ENCODE results near the gene KXD1.

Gene KXD1

GRCh38 chr19:18608805-18609716 lies 51.4 kb downstream of the KXD1 start:
- no peak for TF ChIP-seq CTCF (IDR thresholded peaks at IDR 0.05)

DNA sequence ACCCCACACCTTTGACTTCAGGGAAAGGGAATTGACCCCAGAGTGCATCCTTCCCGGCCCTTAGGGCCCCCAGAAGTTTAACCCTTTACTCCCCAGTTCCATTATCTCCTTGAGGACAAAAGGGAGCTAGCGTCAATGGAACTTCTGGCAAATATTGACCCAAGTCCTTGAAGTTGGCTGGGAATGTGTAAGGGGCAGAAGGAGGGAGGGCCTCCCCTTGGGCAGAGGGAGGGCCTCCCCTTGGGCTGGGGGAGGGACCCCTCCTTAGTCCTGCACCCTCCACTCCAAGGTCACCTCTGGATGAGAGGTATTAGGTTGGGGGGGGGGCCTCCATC lies 52.0 kb downstream of the KXD1 start:
- TF ChIP-seq CTCF (IDR thresholded peaks at IDR 0.05), result no peak

DNA sequence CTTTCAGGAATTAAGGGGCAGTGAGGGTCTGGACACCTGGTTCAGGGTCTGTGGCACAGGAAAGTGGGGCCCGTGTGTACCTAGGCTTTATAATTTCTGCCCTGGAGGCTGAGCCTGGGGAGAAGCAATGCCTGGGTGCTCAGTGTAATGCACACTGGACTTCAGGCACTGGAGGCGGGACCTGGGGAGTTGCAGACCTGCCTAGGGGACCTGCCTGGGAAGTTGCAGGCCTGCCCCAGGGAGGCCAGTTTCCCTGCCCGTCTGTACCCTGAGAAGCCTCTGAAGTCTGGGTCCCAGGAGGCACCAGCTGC lies 52.5 kb downstream of the KXD1 start:
- TF ChIP-seq CTCF (IDR thresholded peaks at IDR 0.05), result no peak

DNA sequence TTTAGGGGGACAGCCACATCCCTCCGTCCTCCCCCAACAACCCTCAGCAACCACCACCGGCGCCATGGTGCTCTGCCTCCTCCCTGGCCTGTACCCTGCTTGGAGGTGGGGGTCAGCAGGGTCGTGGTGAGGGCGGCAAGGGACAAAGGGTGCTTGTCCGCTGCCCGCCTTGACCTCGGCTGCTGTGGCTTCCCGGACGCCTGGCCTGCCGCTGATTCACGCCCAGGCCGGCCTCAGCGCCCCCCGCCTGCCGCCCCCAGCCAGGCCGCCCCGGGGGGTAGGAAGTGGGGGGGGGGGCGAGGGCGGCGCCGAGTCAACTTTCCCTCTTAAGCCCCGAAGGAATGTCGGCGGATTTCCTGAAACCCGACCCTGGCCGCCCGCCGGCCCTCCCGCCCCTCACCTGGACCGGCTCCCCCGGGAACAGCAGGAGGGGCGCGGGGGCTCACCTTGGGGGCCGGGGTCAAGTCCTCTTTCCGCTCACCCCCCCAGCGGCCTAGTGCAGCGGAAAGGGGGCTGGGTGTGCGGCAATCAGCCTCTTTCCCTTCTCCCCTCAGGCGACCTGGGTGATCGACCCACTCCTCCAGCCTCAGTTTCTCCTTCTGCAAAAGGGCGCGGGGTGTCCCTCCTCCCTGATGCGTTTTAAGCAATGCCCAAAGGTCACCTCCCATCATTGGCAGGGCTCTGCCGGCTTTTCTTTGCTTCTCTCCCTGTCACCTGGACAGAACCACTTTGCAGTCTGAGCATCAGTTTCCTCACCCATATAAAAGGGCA lies 53.1 kb downstream of the KXD1 start:
- no peak for TF ChIP-seq CTCF (IDR thresholded peaks at IDR 0.05)

DNA sequence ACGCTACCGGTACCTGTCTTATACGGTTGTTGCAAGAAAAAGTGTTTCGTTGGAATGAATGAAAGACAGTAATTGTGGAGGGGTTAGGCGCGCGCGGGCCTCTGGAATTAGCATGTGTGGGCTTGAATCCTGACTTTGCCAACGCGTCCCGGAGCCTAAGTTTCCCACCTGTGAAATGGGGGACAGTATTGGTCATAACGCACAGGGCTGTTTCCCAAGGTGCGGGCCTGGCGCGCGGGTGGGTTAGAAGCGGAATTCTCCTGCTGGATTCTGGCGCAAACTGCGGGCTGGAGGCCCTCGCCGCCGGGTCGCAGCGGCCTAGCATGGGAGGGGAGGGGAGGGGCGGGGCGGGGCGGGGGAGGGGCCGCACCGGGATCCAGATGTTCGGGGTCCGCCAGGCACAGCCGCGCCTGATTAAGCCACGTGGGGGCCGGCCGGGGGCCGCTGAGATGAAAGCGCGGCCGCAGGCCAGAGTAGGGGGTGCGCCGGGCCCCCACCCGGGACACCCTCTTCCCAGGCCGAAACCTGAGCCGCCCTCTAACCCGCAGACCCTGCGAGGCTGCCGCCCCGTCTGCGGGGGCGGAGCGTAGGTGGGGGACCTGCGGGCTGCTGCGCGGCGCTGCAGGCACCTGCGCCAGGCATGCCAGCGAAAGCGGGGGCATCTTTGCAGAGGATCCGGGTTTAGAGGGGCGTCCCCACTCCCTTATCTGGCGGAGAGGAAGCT lies 53.8 kb downstream of the KXD1 start:
- TF ChIP-seq CTCF (IDR thresholded peaks at IDR 0.05), result no peak

DNA sequence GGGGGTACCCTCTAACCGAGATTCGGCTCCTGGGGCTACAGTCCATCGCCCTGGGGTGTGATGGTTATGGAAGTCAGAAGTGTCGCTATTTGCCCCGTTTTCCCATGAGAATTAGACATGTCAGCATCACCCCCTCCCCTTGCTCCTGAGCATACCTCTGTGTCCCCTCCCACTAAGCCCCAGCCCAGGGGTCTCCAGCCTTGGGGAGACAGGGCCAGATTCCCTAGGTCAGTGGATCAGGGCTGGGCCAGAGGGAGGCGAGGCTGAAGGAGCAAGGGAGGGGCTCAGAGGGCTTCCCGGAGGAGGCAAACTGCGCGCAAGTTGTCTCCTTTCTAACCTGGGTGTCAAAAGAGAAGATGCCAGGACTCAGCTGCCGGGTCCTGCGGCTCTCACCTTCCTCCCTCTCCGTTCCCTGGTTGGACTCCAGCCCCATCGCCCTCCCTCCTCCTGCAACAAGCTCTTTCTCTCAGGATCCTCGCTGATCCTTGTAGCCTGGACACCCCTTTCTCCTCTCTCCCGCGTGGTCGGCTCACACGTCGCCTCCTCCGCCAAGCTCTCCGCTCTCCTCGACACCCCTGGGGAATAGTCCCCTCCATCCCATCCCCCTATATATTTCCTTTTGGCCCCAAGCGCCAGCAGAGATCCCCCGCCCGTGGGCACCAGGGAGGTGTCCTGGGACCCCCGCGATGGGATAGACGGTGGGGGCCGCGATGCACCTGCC lies 54.5 kb downstream of the KXD1 start:
- no peak for TF ChIP-seq CTCF (IDR thresholded peaks at IDR 0.05)

Measured in LNCAP (cell line).